Brain microvascular endothelial cell (primary cell): ENCODE measurements around the gene HOXA5.

Source experiments
- DNase-seq: peaks from one replicate; pipeline ENCODE4 v3.0.0-alpha.2; 2020
- H3K27ac ChIP-seq: fragments of 250-450 bp; sonication (Bioruptor Pico); 2 replicates; pipeline ENCODE4 v1.5.1; 2020; ENCODE audit warnings: mild to moderate bottlenecking, moderate library complexity
- H3K27me3 ChIP-seq: fragments of 250-450 bp; sonication (Bioruptor Pico); replicated peaks from 2 replicates; pipeline ENCODE4 v1.5.1; 2020; ENCODE audit warnings: mild to moderate bottlenecking
- H3K36me3 ChIP-seq: fragments of 250-450 bp; sonication (Bioruptor Pico); replicated peaks from 2 replicates; pipeline ENCODE4 v1.5.1; 2020; ENCODE audit warnings: mild to moderate bottlenecking
- H3K4me3 ChIP-seq: 2 replicates; pipeline ENCODE4 v1.5.1; 2011; ENCODE audit warnings: low read depth, mild to moderate bottlenecking, control low read depth, low read length, moderate library complexity
- CTCF ChIP-seq: IDR thresholded peaks from 2 replicates; pipeline ENCODE4 v1.5.1; 2011; ENCODE audit warnings: low read depth, mild to moderate bottlenecking, moderate library complexity, low read length, control low read depth, inconsistent platforms; ENCODE audit errors: missing control alignments
- in situ Hi-C: cut with HindIII; loops from 2 replicates; pipeline ENCODE4 v1.10.0; 2017; ENCODE audit warnings: low sequenced_read_pairs, low pct_ligation_motif_present

HOXA5 gene

GRCh38 chr7:27153526-27153925 is 10.0 kb upstream of the HOXA5 start:
- TF ChIP-seq CTCF, result no peak
- DNase-seq, result no peak
- in situ Hi-C loops, result no loop called here
- H3K4me3 ChIP-seq, result no peak overlapping the region
- H3K36me3 ChIP-seq, result no peaks in the 10 kb centered on the region
- H3K27me3 ChIP-seq, result peaks cover 96% of the 10 kb centered on the region
- H3K27ac ChIP-seq, result no peak overlapping the region

GRCh38 chr7:27152816-27153442 is 9.4 kb upstream of the HOXA5 start:
- H3K27ac ChIP-seq, result no peak overlapping the region
- no peaks in the 10 kb centered on the region for H3K36me3 ChIP-seq
- no peak overlapping the region for H3K4me3 ChIP-seq
- no peak for TF ChIP-seq CTCF
- H3K27me3 ChIP-seq, result peaks cover 96% of the 10 kb centered on the region
- no peak for DNase-seq
- in situ Hi-C loops, result no loop called here

- no peaks in the 10 kb centered on the region for H3K36me3 ChIP-seq
- no peak for TF ChIP-seq CTCF
- in situ Hi-C loops, result no loop called here
- H3K4me3 ChIP-seq, result no peak within 1 kb of the TSS
- H3K27ac ChIP-seq, result no peak within 1 kb of the TSS
- H3K27me3 ChIP-seq, result peaks cover 95% of the 10 kb centered on the region
- no peak for DNase-seq
Observed at GRCh38 chr7:27151931-27152815, 8.7 kb upstream of the HOXA5 start, which contains the start of gene HOXA3. TSS of gene HOXA3 (minus strand) at chr7:27152583. CDS start at chr7:27110640, 41,943 bp downstream.

GRCh38 chr7:27151341-27151930 is 8.0 kb upstream of the HOXA5 start:
- Histone ChIP-seq H3K27me3 (peaks cover 95% of the 10 kb centered on the region), H3K27ac (no peak overlapping the region), H3K4me3 (no peak overlapping the region), H3K36me3 (no peaks in the 10 kb centered on the region)
- no peak for TF ChIP-seq CTCF
- no peak for DNase-seq
- in situ Hi-C loops, result no loop called here

GRCh38 chr7:27150568-27151340 is 7.3 kb upstream of the HOXA5 start:
- H3K36me3 ChIP-seq, result no peaks in the 10 kb centered on the region
- in situ Hi-C loops, result no loop called here
- peak; percentile 65 for TF ChIP-seq CTCF
- DNase-seq, result peak; percentile 16
- no peak overlapping the region for H3K27ac ChIP-seq
- H3K27me3 ChIP-seq, result peaks cover 95% of the 10 kb centered on the region
- H3K4me3 ChIP-seq, result no peak overlapping the region
